HL-60 (cell line): ENCODE data around the gene CYB5RL.

Source experiments
- DNase-seq, 2 experiments: peaks; one replicate each; pipeline ENCODE4 v3.0.0-alpha.2; 2010 to 2020; ENCODE audit warnings: low read depth in 1 of 2, low spot score in 1 of 2
- H3K27ac ChIP-seq: fragments of 250-450 bp; sonication (Bioruptor Pico); replicated peaks from 2 replicates; pipeline ENCODE4 v1.5.1; 2020; ENCODE audit warnings: mild to moderate bottlenecking, moderate library complexity
- H3K27me3 ChIP-seq: fragments of 250-450 bp; sonication (Bioruptor Pico); 2 replicates; pipeline ENCODE4 v1.5.1; 2021; ENCODE audit warnings: mild to moderate bottlenecking, moderate library complexity; ENCODE audit not compliant: insufficient read depth, poor library complexity, severe bottlenecking
- H3K4me3 ChIP-seq: replicated peaks from 2 replicates; pipeline ENCODE4 v1.5.1; 2011; ENCODE audit warnings: mild to moderate bottlenecking, control low read depth, low read length; ENCODE audit not compliant: insufficient read depth
- CTCF ChIP-seq: IDR thresholded peaks from one replicate; pipeline ENCODE4 v1.5.1; 2011; ENCODE audit warnings: low read length, control low read depth, inconsistent platforms; ENCODE audit not compliant: insufficient read depth
- GABPA ChIP-seq: IDR thresholded peaks from 2 replicates; pipeline ENCODE4 v1.6.1; 2012; ENCODE audit warnings: low read depth
- POLR2AphosphoS5 ChIP-seq: IDR thresholded peaks from 2 replicates; pipeline ENCODE4 v1.6.1; 2012; ENCODE audit warnings: low read depth
- REST ChIP-seq: IDR thresholded peaks from 2 replicates; pipeline ENCODE4 v1.6.1; 2012; ENCODE audit warnings: low read depth; ENCODE audit not compliant: insufficient replicate concordance
- SPI1 ChIP-seq: IDR thresholded peaks from 2 replicates; pipeline ENCODE4 v1.6.1; 2012; ENCODE audit warnings: low read depth, mild to moderate bottlenecking, borderline replicate concordance

The CYB5RL gene

DNA sequence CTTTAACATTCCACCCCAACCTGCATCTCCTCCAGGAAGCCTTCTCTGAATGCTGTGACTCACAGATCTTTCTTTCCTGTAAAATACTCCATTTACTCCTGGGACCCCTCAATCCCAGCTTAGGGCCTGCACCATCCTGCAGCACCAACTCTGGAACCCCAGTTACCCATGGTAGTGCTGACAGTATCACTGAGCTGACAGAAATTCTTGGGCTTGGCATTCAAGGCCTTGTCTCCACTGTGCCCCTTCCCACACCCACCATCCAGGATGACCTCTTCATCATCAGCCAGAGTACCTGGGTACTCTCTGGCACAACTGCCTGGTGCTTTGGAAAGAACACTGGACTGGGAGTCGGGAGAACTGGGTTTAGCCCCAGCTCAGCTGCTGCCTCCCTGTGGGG, 8.3 kb downstream of the CYB5RL start:
- Histone ChIP-seq H3K4me3 (no peak overlapping the region), H3K27ac (no peak overlapping the region), H3K27me3 (no peaks in the 10 kb centered on the region)
- no peak for DNase-seq
- TF ChIP-seq GABPA: no peak
- TF ChIP-seq CTCF: no peak
- TF ChIP-seq SPI1: no peak
- TF ChIP-seq POLR2AphosphoS5: no peak
- no peak for TF ChIP-seq REST

- no peak for TF ChIP-seq REST
- TF ChIP-seq SPI1: no peak
- no peak for TF ChIP-seq GABPA
- no peak for TF ChIP-seq POLR2AphosphoS5
- no peak for TF ChIP-seq CTCF
- H3K27ac ChIP-seq: no peak overlapping the region
- no peak overlapping the region for H3K4me3 ChIP-seq
- DNase-seq: no peak
- no peaks in the 10 kb centered on the region for H3K27me3 ChIP-seq
These were observed 9.3 kb downstream of the CYB5RL start for GRCh38 chr1:54190526-54190925.

DNA sequence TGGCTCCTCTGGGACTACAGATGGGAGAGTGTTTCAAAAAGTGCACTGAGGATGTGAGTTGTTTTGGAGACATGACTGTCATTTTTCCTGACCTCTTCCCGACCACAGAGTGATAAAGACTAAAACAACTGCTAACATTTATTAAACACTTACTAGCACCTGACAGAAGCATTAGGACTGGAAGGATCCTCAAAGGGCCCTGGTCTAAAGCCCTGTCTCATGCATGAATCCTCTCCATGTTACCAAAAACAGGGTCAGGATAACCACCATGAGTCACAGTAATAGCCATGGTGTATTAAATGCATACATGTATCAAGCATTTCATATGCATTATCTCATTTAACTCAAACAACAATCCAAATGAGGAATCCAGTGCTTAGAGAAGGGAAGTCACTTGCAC, 11.5 kb downstream of the CYB5RL start:
- no peaks in the 10 kb centered on the region for H3K27me3 ChIP-seq
- H3K4me3 ChIP-seq: no peak overlapping the region
- no peak for TF ChIP-seq GABPA
- no peak for TF ChIP-seq CTCF
- no peak for TF ChIP-seq POLR2AphosphoS5
- no peak for TF ChIP-seq SPI1
- TF ChIP-seq REST: no peak
- H3K27ac ChIP-seq: no peak overlapping the region
- no peak for DNase-seq
